Muscle of leg (tissue), 11 donors: ENCODE measurements around the gene SYN1. TPM values are rescaled to one million over a fixed set of nuclear protein-coding genes. Genes with fewer than 3 reads are reported as not detected.

Source experiments
- DNase-seq: peaks from one replicate; pipeline ENCODE4 v3.0.0; 2013
- H3K27ac ChIP-seq: one replicate; pipeline ENCODE4 v1.5.1; 2013; ENCODE audit warnings: mild to moderate bottlenecking, low read length, control low read depth
- H3K27me3 ChIP-seq: one replicate; pipeline ENCODE4 v1.6.1; 2013; ENCODE audit warnings: low read length; ENCODE audit not compliant: control insufficient read depth, insufficient read depth
- H3K36me3 ChIP-seq: one replicate; pipeline ENCODE4 v1.6.1; 2013; ENCODE audit warnings: low read length; ENCODE audit not compliant: control insufficient read depth, insufficient read depth
- H3K4me1 ChIP-seq: one replicate; pipeline ENCODE4 v1.6.1; 2013; ENCODE audit warnings: low read length; ENCODE audit not compliant: control insufficient read depth, insufficient read depth
- H3K4me3 ChIP-seq: one replicate; pipeline ENCODE4 v1.5.1; 2013; ENCODE audit warnings: low read length, control low read depth
- H3K9me3 ChIP-seq: replicated peaks from 2 replicates; pipeline ENCODE4 v1.6.1; 2013; ENCODE audit warnings: low read depth, low read length; ENCODE audit not compliant: control insufficient read depth
- WGBS: methylation state at CpG from one replicate; pipeline ENCODE4 v1.1.5; 2013; ENCODE audit warnings: missing lambda C conversion rate; ENCODE audit not compliant: insufficient coverage; 5-methylcytosine and 5-hydroxymethylcytosine counted together
- polyA plus RNA-seq, 8 donors: library from polyadenylated mRNA; unstranded; fragments of 120-200 nt; gene quantifications; one replicate each; pipeline versions ENCODE4 v1.2.1 to v1.2.3, GENCODE V29; 2013; ENCODE audit warnings: inconsistent platforms in 1 of 8, low replicate concordance in 1 of 8; ENCODE audit not compliant: insufficient read length in 8 of 8, insufficient read depth in 1 of 8
- total RNA-seq: library from RNA; stranded (reverse); fragments of 120-200 nt; gene quantifications from one replicate; pipeline ENCODE4 v1.2.4, GENCODE V29; 2013

SYN1 gene
- total and polyA plus RNA-seq, 9 donors = 0.75 to 10.6 (median 7.3) TPM

DNA sequence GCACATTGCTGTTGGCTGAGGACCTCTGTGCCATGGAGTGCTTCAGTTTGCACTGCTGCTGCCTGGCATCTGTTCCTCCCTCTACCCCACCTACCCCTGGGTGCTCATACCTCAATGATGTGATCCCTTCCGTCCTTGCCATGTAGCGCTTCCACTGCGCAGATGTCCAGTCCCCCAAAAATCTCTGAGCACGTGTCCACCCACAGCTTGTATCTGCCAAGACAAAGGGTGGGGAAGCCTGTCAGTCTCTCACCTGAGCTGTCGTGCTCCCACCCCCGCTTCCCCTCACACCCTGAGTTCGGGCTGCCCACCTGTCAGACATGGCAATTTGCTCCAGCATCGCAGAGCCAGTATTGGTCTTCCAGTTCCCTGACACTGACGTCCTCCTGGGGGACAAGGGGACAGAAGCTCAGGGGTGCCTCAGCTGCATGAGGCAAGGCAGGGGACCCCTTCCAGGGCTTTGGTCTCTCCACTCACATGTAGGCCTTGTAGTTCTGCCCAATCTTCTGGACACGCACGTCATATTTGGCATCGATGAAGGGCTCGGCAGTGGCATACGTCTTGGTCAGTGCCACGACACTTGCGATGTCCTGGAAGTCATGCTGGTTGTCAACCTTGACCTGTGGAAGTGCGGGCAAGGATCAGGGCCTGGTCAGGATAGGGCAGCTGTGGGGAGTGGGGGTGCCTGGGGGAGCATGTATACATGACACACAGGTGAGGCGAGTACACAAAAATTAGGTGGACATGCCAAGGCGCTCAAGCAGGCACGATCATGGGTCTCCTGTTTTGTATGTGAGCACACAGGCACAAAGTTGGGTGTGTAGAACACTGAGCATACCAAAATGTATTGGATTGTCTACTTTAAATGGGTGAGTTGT is 43.4 kb downstream of the SYN1 start:
- Histone ChIP-seq H3K4me3 (no peak overlapping the region), H3K9me3 (peaks cover 4% of the 10 kb centered on the region), H3K27me3 (peaks cover 2% of the 10 kb centered on the region), H3K27ac (no peak overlapping the region), H3K36me3 (peaks cover 6% of the 10 kb centered on the region), H3K4me1 (peaks cover 20% of the 10 kb centered on the region)
- 85% methylated on average over 18 of the region's 20 CpGs for WGBS
- no peak for DNase-seq

GRCh38 chrX:47574547-47575301 is 44.9 kb downstream of the SYN1 start:
- peaks cover 2% of the 10 kb centered on the region for H3K27me3 ChIP-seq
- peaks cover 4% of the 10 kb centered on the region for H3K9me3 ChIP-seq
- DNase-seq = no peak
- peak overlapping the region; percentile 55 for H3K27ac ChIP-seq
- peaks cover 10% of the 10 kb centered on the region for H3K36me3 ChIP-seq
- WGBS = 44% methylated on average over 26 of the region's 27 CpGs
- H3K4me1 ChIP-seq = peaks cover 20% of the 10 kb centered on the region
- H3K4me3 ChIP-seq = peak overlapping the region; percentile 43

DNA sequence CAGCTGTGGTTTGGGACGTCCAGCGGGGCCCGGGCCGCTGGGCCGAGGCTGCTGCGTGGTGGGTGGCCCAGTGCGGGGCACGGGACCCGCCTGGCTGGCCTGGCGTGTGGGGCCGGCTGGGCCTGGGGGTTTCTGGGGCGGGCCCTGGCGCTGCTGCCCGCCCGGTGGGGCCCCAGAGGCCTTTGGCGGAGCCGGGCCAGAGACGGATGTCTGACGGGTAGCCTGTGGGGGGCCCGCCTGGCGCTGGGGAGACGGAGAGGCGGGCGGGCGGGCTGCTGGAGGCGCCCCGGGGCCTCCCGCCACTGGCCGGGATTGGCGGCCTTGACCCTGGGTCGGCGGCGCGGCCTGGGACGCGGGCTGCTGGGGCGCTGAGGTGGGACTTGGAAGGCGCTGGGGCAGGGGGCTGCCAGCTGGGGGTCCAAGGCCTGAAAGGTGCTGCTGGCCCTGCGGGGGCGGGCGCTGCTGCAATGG is 45.5 kb downstream of the SYN1 start:
- Histone ChIP-seq H3K4me3 (peak overlapping the region; percentile 43), H3K36me3 (peaks cover 10% of the 10 kb centered on the region), H3K4me1 (peaks cover 20% of the 10 kb centered on the region), H3K27me3 (no peaks in the 10 kb centered on the region), H3K27ac (peak overlapping the region; percentile 87), H3K9me3 (peaks cover 4% of the 10 kb centered on the region)
- WGBS = 34% methylated on average over 41 of the region's 41 CpGs
- DNase-seq = peak; percentile 40

DNA sequence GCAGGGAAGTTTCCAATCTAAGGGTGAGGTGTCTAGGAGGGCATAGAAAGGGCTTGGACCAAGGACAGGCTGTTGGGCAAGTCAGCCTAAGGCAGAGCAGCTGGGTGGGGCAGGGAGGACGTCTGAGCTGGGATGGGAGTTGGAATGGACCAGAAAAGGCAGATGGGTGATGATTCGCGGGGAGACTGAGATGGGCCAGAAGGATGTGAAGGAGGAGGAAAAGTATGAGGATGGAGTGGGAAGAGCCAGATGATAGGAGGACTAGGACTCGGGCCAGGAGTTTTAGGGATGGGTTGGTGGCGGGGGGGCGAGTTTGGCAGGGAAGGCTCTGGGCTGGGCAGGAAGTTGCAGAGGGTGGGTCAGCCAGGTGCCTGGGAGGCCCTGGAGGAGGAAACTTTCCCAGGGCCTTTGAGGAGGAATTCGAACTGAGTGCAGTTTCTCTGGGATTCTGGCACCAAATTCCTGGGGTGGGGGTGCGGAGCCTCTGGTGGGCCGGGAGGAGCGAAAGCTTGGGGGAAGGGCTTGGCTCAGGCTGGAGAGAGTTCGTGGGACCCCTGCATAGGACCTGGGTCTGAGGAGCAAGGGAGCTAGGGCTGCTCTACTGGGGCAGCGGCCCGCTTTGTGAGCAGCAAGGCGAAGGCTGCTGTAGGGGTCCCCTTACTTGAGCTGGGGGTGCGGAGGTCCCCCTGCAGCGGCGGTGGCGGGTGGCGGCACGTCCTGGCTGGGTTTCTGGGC is 46.1 kb downstream of the SYN1 start:
- WGBS = 27% methylated on average over 19 of the region's 20 CpGs
- peaks cover 16% of the 10 kb centered on the region for H3K4me1 ChIP-seq
- peak; percentile 87 for DNase-seq
- no peaks in the 10 kb centered on the region for H3K27me3 ChIP-seq
- H3K9me3 ChIP-seq = peaks cover 4% of the 10 kb centered on the region
- H3K36me3 ChIP-seq = peaks cover 12% of the 10 kb centered on the region
- H3K4me3 ChIP-seq = peak overlapping the region; percentile 43
- H3K27ac ChIP-seq = peak overlapping the region; percentile 87

DNA sequence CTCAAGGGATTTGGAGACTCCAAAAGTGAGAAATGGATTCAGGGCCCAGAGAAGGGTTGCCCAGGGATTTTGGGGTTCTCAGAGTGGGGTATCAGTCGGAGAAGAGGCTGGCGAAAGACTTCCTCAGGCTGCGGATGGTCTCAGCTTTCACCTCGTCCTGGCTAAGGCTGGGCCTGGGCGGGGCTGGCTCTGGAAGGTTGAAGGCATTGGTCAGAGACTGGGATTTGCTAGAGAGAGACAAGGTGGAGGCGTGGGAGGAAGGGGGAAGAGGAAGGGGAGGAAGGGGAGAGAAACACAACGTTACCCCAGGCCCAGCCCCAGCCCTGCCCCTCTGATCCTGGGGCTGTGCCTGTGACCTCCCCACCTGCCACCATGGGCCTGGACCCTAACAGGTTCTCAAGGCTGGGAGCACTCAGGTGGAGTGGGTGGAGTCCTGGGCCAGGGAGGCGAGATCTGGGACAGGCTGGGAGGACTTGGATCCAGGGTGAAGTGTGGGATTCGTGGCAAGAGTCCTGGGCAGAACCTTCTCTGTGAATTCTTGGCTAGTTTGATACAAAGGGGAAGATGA is 46.8 kb downstream of the SYN1 start:
- DNase-seq = no peak
- Histone ChIP-seq H3K9me3 (peaks cover 4% of the 10 kb centered on the region), H3K27me3 (no peaks in the 10 kb centered on the region), H3K27ac (peak overlapping the region; percentile 87), H3K4me1 (peaks cover 16% of the 10 kb centered on the region), H3K4me3 (no peak overlapping the region), H3K36me3 (peaks cover 18% of the 10 kb centered on the region)
- 62% methylated on average over 8 of the region's 9 CpGs for WGBS

- H3K27ac ChIP-seq = no peak overlapping the region
- peaks cover 4% of the 10 kb centered on the region for H3K9me3 ChIP-seq
- H3K36me3 ChIP-seq = peaks cover 18% of the 10 kb centered on the region
- H3K4me1 ChIP-seq = peaks cover 16% of the 10 kb centered on the region
- H3K4me3 ChIP-seq = no peak overlapping the region
- 89% methylated on average over 11 of the region's 13 CpGs for WGBS
- DNase-seq = no peak
- no peaks in the 10 kb centered on the region for H3K27me3 ChIP-seq
Observed at GRCh38 chrX:47571896-47572295, 47.8 kb downstream of the SYN1 start.

GRCh38 chrX:47571215-47571614 is 48.4 kb downstream of the SYN1 start:
- peaks cover 4% of the 10 kb centered on the region for H3K9me3 ChIP-seq
- peaks cover 21% of the 10 kb centered on the region for H3K36me3 ChIP-seq
- H3K27me3 ChIP-seq = no peaks in the 10 kb centered on the region
- no peak overlapping the region for H3K27ac ChIP-seq
- peaks cover 16% of the 10 kb centered on the region for H3K4me1 ChIP-seq
- H3K4me3 ChIP-seq = no peak overlapping the region
- WGBS = 89% methylated on average over 9 of the region's 11 CpGs
- DNase-seq = no peak

DNA sequence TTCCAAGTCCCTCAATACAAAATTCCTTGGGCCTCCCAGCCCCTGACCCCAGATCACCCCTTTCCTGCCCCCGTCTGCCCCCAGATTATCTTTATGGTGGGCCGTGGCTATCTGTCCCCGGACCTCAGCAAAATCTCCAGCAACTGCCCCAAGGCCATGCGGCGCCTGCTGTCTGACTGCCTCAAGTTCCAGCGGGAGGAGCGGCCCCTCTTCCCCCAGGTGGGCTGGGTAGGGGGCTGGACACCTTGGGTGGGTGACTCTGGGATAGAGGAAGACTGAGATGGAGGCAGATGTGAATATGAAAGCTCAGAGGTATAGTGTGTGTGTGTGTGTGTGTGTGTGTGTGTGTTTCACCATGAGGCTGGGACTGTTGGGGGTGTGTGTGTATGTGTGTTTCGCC is 48.9 kb downstream of the SYN1 start:
- Histone ChIP-seq H3K36me3 (peaks cover 21% of the 10 kb centered on the region), H3K9me3 (peaks cover 4% of the 10 kb centered on the region)
- WGBS = 91% methylated on average over 4 of the region's 8 CpGs

GRCh38 chrX:47568656-47569295 is 50.9 kb downstream of the SYN1 start:
- Histone ChIP-seq H3K4me1 (peaks cover 12% of the 10 kb centered on the region), H3K9me3 (peaks cover 4% of the 10 kb centered on the region), H3K27ac (no peak overlapping the region), H3K36me3 (peaks cover 35% of the 10 kb centered on the region), H3K27me3 (no peaks in the 10 kb centered on the region), H3K4me3 (no peak overlapping the region)
- DNase-seq = no peak
- 92% methylated on average over 5 of the region's 13 CpGs for WGBS

More for the DNA sequence above, 48.9 kb downstream of the SYN1 start:
- no peak for DNase-seq
- Histone ChIP-seq H3K27ac (no peak overlapping the region), H3K27me3 (no peaks in the 10 kb centered on the region), H3K4me3 (no peak overlapping the region), H3K4me1 (peaks cover 16% of the 10 kb centered on the region)
